Body of pancreas (tissue), 4 donors: Measurements from ENCODE around the gene FIS1.
"Not testable (repeated sequence)": the region's sequence is repeated elsewhere in the genome, so short reads cannot be mapped to it uniquely, and the experiment has no call there.

ENCODE experiments used
- CTCF ChIP-seq, 7 experiments: fragments of 450-650 bp in 4 of 7; fragments of 200-600 bp in 3 of 7; sonication (generic) in 3 of 7; IDR thresholded peaks; one replicate each; pipeline ENCODE4 v1.5.1; 2016 to 2019; ENCODE audit warnings: antibody characterized with exemption in 7 of 7
- POLR2A ChIP-seq, 3 donors: fragments of 450-650 bp; IDR thresholded peaks; one replicate each; pipeline ENCODE4 v1.6.1; 2016; ENCODE audit warnings: antibody characterized with exemption in 3 of 3, mild to moderate bottlenecking in 2 of 3

- TF ChIP-seq CTCF, POLR2A (IDR thresholded peaks at IDR 0.05): not testable (repeated sequence)
Measured at GRCh38 chr7:101280912-101281311, 36.0 kb upstream of the FIS1 start.
